ENCODE results near the gene RPAIN.

RPAIN gene

GRCh38 chr17:5381542-5381941 lies 38.4 kb upstream of the RPAIN start:
- no peak overlapping the region for H3K4me3 ChIP-seq (ENCODE audit: low read depth, low read length)
- no peak for TF ChIP-seq CTCF (IDR thresholded peaks at IDR 0.05; ENCODE audit: low read depth, low read length)

GRCh38 chr17:5391678-5392077 lies 28.3 kb upstream of the RPAIN start:
- no peak overlapping the region for H3K4me3 ChIP-seq (ENCODE audit: low read depth, low read length)
- no peak for TF ChIP-seq CTCF (IDR thresholded peaks at IDR 0.05; ENCODE audit: low read depth, low read length)

GRCh38 chr17:5396612-5397011 lies 23.4 kb upstream of the RPAIN start:
- no peak for TF ChIP-seq CTCF (IDR thresholded peaks at IDR 0.05; ENCODE audit: low read depth, low read length)
- H3K4me3 ChIP-seq (ENCODE audit: low read depth, low read length) = no peak overlapping the region

GRCh38 chr17:5399767-5400166 lies 20.2 kb upstream of the RPAIN start:
- no peak for TF ChIP-seq CTCF (IDR thresholded peaks at IDR 0.05; ENCODE audit: low read depth, low read length)
- no peak overlapping the region for H3K4me3 ChIP-seq (ENCODE audit: low read depth, low read length)

GRCh38 chr17:5405400-5405799 lies 14.6 kb upstream of the RPAIN start:
- TF ChIP-seq CTCF (IDR thresholded peaks at IDR 0.05; ENCODE audit: low read depth, low read length) = no peak
- H3K4me3 ChIP-seq (ENCODE audit: low read depth, low read length) = no peak overlapping the region

GRCh38 chr17:5408186-5408585 lies 11.8 kb upstream of the RPAIN start:
- H3K4me3 ChIP-seq (ENCODE audit: low read depth, low read length) = no peak overlapping the region
- TF ChIP-seq CTCF (IDR thresholded peaks at IDR 0.05; ENCODE audit: low read depth, low read length) = no peak

- TF ChIP-seq CTCF (IDR thresholded peaks at IDR 0.05; ENCODE audit: low read depth, low read length) = no peak
- H3K4me3 ChIP-seq (ENCODE audit: low read depth, low read length) = no peak overlapping the region
These were observed 9.2 kb upstream of the RPAIN start for GRCh38 chr17:5410594-5411272.
